ENCODE data around the gene UBE2S.

The UBE2S gene

GRCh38 chr19:55362990-55363716, 44.4 kb downstream of the UBE2S start, which contains the start of gene GARIN5B:
Gene GARIN5B (minus strand): TSS chr19:55363260. CDS start chr19:55363066, 194 bp downstream.
- WGBS (ENCODE audit: extremely low coverage, insufficient coverage, low lambda C conversion rate): no CpG with 5 or more reads among the region's 27 CpGs

GRCh38 chr19:55362174-55362989, 45.2 kb downstream of the UBE2S start:
- no peak overlapping the region for H3K4me3 ChIP-seq (ENCODE audit: low read length)
- H3K79me1 ChIP-seq (ENCODE audit: low read length): no peaks in the 10 kb centered on the region
- H3K23ac ChIP-seq (ENCODE audit: low read length): no peak overlapping the region
- H4K8ac ChIP-seq (ENCODE audit: low read depth, low read length): no peak overlapping the region
- no peak overlapping the region for H3K18ac ChIP-seq (ENCODE audit: low read length)
- H3K4me2 ChIP-seq (ENCODE audit: low read length): no peak overlapping the region
- no peak overlapping the region for H2AK5ac ChIP-seq (ENCODE audit: low read length)
- H3K79me2 ChIP-seq (ENCODE audit: control insufficient read depth, insufficient read depth, low read length): no peaks in the 10 kb centered on the region
- H3K4ac ChIP-seq (ENCODE audit: low read depth, low read length): no peak overlapping the region
- no peak overlapping the region for H4K5ac ChIP-seq (ENCODE audit: low read length)
- no peaks in the 10 kb centered on the region for H3K4me1 ChIP-seq (ENCODE audit: control insufficient read depth, low read depth, low read length)
- no CpG with 5 or more reads among the region's 38 CpGs for WGBS (ENCODE audit: extremely low coverage, insufficient coverage, low lambda C conversion rate)
- H2BK5ac ChIP-seq (ENCODE audit: low read length): no peak overlapping the region
- no peak overlapping the region for H2BK120ac ChIP-seq (ENCODE audit: low read depth, low read length)
- H3K27ac ChIP-seq (ENCODE audit: low read depth, low read length): no peak overlapping the region
- no peaks in the 10 kb centered on the region for H3K36me3 ChIP-seq (ENCODE audit: control insufficient read depth, insufficient read depth, low read length)
- H3K56ac ChIP-seq (ENCODE audit: low read length): no peak overlapping the region
- no peak overlapping the region for H2BK15ac ChIP-seq (replicated peaks; ENCODE audit: low read depth)
- H3K27me3 ChIP-seq (ENCODE audit: insufficient read depth, low read length, poor library complexity): no peaks in the 10 kb centered on the region
- no peak overlapping the region for H3K9ac ChIP-seq (ENCODE audit: low read length)
- DNase-seq: no peak

More at GRCh38 chr19:55362990-55363716, 44.4 kb downstream of the UBE2S start, which contains the start of gene GARIN5B:
- Histone ChIP-seq H3K18ac (ENCODE audit: low read length) (no peak within 1 kb of the TSS), H3K23ac (ENCODE audit: low read length) (no peak within 1 kb of the TSS), H3K27me3 (ENCODE audit: insufficient read depth, low read length, poor library complexity) (no peaks in the 10 kb centered on the region), H4K5ac (ENCODE audit: low read length) (no peak within 1 kb of the TSS), H2BK5ac (ENCODE audit: low read length) (no peak within 1 kb of the TSS), H3K4me2 (ENCODE audit: low read length) (no peak within 1 kb of the TSS), H3K4me3 (ENCODE audit: low read length) (no peak within 1 kb of the TSS), H3K79me2 (ENCODE audit: control insufficient read depth, insufficient read depth, low read length) (no peaks in the 10 kb centered on the region), H4K8ac (ENCODE audit: low read depth, low read length) (no peak within 1 kb of the TSS), H2BK120ac (ENCODE audit: low read depth, low read length) (no peak within 1 kb of the TSS), H3K9ac (ENCODE audit: low read length) (no peak within 1 kb of the TSS), H2BK15ac (replicated peaks; ENCODE audit: low read depth) (no peak within 1 kb of the TSS), H3K27ac (ENCODE audit: low read depth, low read length) (no peak within 1 kb of the TSS), H3K79me1 (ENCODE audit: low read length) (no peaks in the 10 kb centered on the region), H3K36me3 (ENCODE audit: control insufficient read depth, insufficient read depth, low read length) (no peaks in the 10 kb centered on the region), H2AK5ac (ENCODE audit: low read length) (no peak within 1 kb of the TSS), H3K4me1 (ENCODE audit: control insufficient read depth, low read depth, low read length) (no peaks in the 10 kb centered on the region), H3K56ac (ENCODE audit: low read length) (no peak within 1 kb of the TSS), H3K4ac (ENCODE audit: low read depth, low read length) (no peak within 1 kb of the TSS)
- DNase-seq: no peak

- Histone ChIP-seq H3K4me2 (ENCODE audit: low read length) (no peak overlapping the region), H4K5ac (ENCODE audit: low read length) (no peak overlapping the region), H4K8ac (ENCODE audit: low read depth, low read length) (no peak overlapping the region), H3K36me3 (ENCODE audit: control insufficient read depth, insufficient read depth, low read length) (no peaks in the 10 kb centered on the region), H3K4me3 (ENCODE audit: low read length) (no peak overlapping the region), H2BK15ac (replicated peaks; ENCODE audit: low read depth) (no peak overlapping the region), H3K79me2 (ENCODE audit: control insufficient read depth, insufficient read depth, low read length) (no peaks in the 10 kb centered on the region), H3K56ac (ENCODE audit: low read length) (no peak overlapping the region), H3K4me1 (ENCODE audit: control insufficient read depth, low read depth, low read length) (no peaks in the 10 kb centered on the region), H3K4ac (ENCODE audit: low read depth, low read length) (no peak overlapping the region), H2AK5ac (ENCODE audit: low read length) (no peak overlapping the region), H3K27me3 (ENCODE audit: insufficient read depth, low read length, poor library complexity) (no peaks in the 10 kb centered on the region), H2BK5ac (ENCODE audit: low read length) (no peak overlapping the region), H3K23ac (ENCODE audit: low read length) (no peak overlapping the region), H3K9ac (ENCODE audit: low read length) (no peak overlapping the region), H2BK120ac (ENCODE audit: low read depth, low read length) (no peak overlapping the region), H3K18ac (ENCODE audit: low read length) (no peak overlapping the region), H3K27ac (ENCODE audit: low read depth, low read length) (no peak overlapping the region), H3K79me1 (ENCODE audit: low read length) (no peaks in the 10 kb centered on the region)
- DNase-seq: no peak
- WGBS (ENCODE audit: extremely low coverage, insufficient coverage, low lambda C conversion rate): no CpG with 5 or more reads among the region's 16 CpGs
These were observed 46.7 kb downstream of the UBE2S start for GRCh38 chr19:55360902-55361301.

GRCh38 chr19:55358943-55359908, 48.4 kb downstream of the UBE2S start:
- H2AK5ac ChIP-seq (ENCODE audit: low read length): no peak overlapping the region
- no peak overlapping the region for H3K4me2 ChIP-seq (ENCODE audit: low read length)
- H2BK5ac ChIP-seq (ENCODE audit: low read length): no peak overlapping the region
- no peaks in the 10 kb centered on the region for H3K36me3 ChIP-seq (ENCODE audit: control insufficient read depth, insufficient read depth, low read length)
- H3K4me1 ChIP-seq (ENCODE audit: control insufficient read depth, low read depth, low read length): no peaks in the 10 kb centered on the region
- no peak overlapping the region for H3K27ac ChIP-seq (ENCODE audit: low read depth, low read length)
- H3K79me1 ChIP-seq (ENCODE audit: low read length): no peaks in the 10 kb centered on the region
- no peak overlapping the region for H3K56ac ChIP-seq (ENCODE audit: low read length)
- H2BK15ac ChIP-seq (replicated peaks; ENCODE audit: low read depth): no peak overlapping the region
- no peak overlapping the region for H3K18ac ChIP-seq (ENCODE audit: low read length)
- H3K79me2 ChIP-seq (ENCODE audit: control insufficient read depth, insufficient read depth, low read length): no peaks in the 10 kb centered on the region
- no peak overlapping the region for H4K5ac ChIP-seq (ENCODE audit: low read length)
- H3K9ac ChIP-seq (ENCODE audit: low read length): no peak overlapping the region
- DNase-seq: no peak
- H3K27me3 ChIP-seq (ENCODE audit: insufficient read depth, low read length, poor library complexity): peaks cover 5% of the 10 kb centered on the region
- no peak overlapping the region for H4K8ac ChIP-seq (ENCODE audit: low read depth, low read length)
- H3K23ac ChIP-seq (ENCODE audit: low read length): no peak overlapping the region
- no peak overlapping the region for H3K4me3 ChIP-seq (ENCODE audit: low read length)
- no peak overlapping the region for H2BK120ac ChIP-seq (ENCODE audit: low read depth, low read length)
- no peak overlapping the region for H3K4ac ChIP-seq (ENCODE audit: low read depth, low read length)
- no CpG with 5 or more reads among the region's 32 CpGs for whole genome bisulfite sequencing (ENCODE audit: extremely low coverage, insufficient coverage, low lambda C conversion rate)

GRCh38 chr19:55358493-55358892, 49.1 kb downstream of the UBE2S start:
- Histone ChIP-seq H3K27me3 (ENCODE audit: insufficient read depth, low read length, poor library complexity) (peaks cover 5% of the 10 kb centered on the region), H2AK5ac (ENCODE audit: low read length) (no peak overlapping the region), H3K56ac (ENCODE audit: low read length) (no peak overlapping the region), H4K8ac (ENCODE audit: low read depth, low read length) (no peak overlapping the region), H3K4me2 (ENCODE audit: low read length) (no peak overlapping the region), H3K4me1 (ENCODE audit: control insufficient read depth, low read depth, low read length) (no peaks in the 10 kb centered on the region), H3K23ac (ENCODE audit: low read length) (no peak overlapping the region), H2BK5ac (ENCODE audit: low read length) (no peak overlapping the region), H2BK15ac (replicated peaks; ENCODE audit: low read depth) (no peak overlapping the region), H3K4me3 (ENCODE audit: low read length) (no peak overlapping the region), H2BK120ac (ENCODE audit: low read depth, low read length) (no peak overlapping the region), H3K27ac (ENCODE audit: low read depth, low read length) (no peak overlapping the region), H3K79me2 (ENCODE audit: control insufficient read depth, insufficient read depth, low read length) (no peaks in the 10 kb centered on the region), H3K36me3 (ENCODE audit: control insufficient read depth, insufficient read depth, low read length) (no peaks in the 10 kb centered on the region), H3K18ac (ENCODE audit: low read length) (no peak overlapping the region), H3K4ac (ENCODE audit: low read depth, low read length) (no peak overlapping the region), H4K5ac (ENCODE audit: low read length) (no peak overlapping the region), H3K9ac (ENCODE audit: low read length) (no peak overlapping the region), H3K79me1 (ENCODE audit: low read length) (no peaks in the 10 kb centered on the region)
- WGBS (ENCODE audit: extremely low coverage, insufficient coverage, low lambda C conversion rate): no CpG with 5 or more reads among the region's 19 CpGs
- DNase-seq: no peak
